SU-DHL-6 (cell line): Measurements from ENCODE around the gene APOL6.

ENCODE experiments used
- EZH2phosphoT487 ChIP-seq: fragments of 200-600 bp; sonication (generic), shearing (Covaris generic); conservative IDR thresholded peaks from 2 replicates; pipeline ENCODE4 v1.6.1; 2018; ENCODE audit warnings: mild to moderate bottlenecking, antibody characterized with exemption, low read length, moderate library complexity, mixed read lengths
- TF ChIP-seq, protein P1 (sequence below): fragments of 200-600 bp; sonication (generic); IDR thresholded peaks from one replicate; pipeline ENCODE4 v1.5.1; 2017; ENCODE audit warnings: antibody characterized with exemption, mild to moderate bottlenecking, low read length, moderate library complexity; ENCODE audit not compliant: insufficient read depth, poor library complexity, severe bottlenecking

- TF ChIP-seq, protein P1, sequence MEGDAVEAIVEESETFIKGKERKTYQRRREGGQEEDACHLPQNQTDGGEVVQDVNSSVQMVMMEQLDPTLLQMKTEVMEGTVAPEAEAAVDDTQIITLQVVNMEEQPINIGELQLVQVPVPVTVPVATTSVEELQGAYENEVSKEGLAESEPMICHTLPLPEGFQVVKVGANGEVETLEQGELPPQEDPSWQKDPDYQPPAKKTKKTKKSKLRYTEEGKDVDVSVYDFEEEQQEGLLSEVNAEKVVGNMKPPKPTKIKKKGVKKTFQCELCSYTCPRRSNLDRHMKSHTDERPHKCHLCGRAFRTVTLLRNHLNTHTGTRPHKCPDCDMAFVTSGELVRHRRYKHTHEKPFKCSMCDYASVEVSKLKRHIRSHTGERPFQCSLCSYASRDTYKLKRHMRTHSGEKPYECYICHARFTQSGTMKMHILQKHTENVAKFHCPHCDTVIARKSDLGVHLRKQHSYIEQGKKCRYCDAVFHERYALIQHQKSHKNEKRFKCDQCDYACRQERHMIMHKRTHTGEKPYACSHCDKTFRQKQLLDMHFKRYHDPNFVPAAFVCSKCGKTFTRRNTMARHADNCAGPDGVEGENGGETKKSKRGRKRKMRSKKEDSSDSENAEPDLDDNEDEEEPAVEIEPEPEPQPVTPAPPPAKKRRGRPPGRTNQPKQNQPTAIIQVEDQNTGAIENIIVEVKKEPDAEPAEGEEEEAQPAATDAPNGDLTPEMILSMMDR, result no peak
- no peak for TF ChIP-seq EZH2phosphoT487
Observed at GRCh38 chr22:35606916-35607315, 41.3 kb upstream of the APOL6 start.
